Astrocyte of the cerebellum (primary cell): ENCODE data around the gene CLMN.

Source experiments
- DNase-seq: peaks from one replicate; pipeline ENCODE4 v3.0.0-alpha.2; 2011; ENCODE audit warnings: low read depth
- H3K4me3 ChIP-seq: 2 replicates; pipeline ENCODE4 v1.5.1; 2011; ENCODE audit warnings: mild to moderate bottlenecking, low read depth, low read length, moderate library complexity
- CTCF ChIP-seq: IDR thresholded peaks from 2 replicates; pipeline ENCODE4 v1.5.1; 2012; ENCODE audit warnings: low read length, low read depth, moderate library complexity, mild to moderate bottlenecking; ENCODE audit errors: missing control alignments
- in situ Hi-C: cut with HindIII; loops from 2 replicates; pipeline ENCODE4 v1.10.0; 2017; ENCODE audit warnings: low sequenced_read_pairs

The CLMN gene

DNA sequence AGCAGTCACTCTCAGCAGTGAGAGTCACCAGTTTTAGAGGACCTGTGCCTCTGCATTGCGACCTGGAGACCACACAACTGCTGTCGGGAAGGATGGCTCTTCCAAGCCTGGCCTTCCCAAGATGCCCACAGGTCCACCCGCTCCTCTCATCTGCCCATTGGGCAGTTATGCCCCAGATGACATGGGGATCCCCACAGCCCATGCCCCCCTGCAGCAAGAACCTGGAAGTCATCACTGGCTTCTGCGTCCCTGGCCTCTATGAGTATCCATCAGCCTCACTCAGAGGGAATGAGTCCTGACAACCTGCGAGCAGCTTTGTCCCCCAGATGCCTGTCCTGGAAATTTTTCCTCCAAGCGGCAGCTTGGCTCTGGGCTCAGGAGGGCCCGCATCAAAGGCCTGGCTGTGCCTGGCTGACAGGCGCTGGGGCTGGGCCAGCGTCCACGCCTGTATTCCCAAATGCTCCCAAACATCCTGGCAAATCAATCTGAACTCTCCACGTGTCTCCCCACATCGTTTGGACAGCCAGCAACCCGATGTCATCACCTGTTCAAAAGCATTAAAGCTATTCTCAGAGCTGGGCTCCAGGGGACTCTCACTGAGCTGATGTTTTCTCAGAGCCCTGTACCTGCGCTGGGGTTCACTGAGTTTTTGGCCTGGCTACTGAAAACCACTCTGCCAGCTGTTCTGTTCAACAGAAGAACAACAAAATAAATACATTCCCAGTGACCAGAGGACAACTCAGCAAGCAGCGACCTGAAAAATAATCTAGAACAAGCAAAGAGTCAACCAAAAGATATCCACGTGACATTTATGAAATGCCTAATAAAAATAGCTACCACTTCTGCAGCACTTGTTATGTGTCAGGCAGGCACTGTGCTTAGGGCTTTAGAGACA is 57.8 kb downstream of the CLMN start:
- TF ChIP-seq CTCF, result no peak
- DNase-seq, result no peak
- in situ Hi-C loops, result no loop called here

DNA sequence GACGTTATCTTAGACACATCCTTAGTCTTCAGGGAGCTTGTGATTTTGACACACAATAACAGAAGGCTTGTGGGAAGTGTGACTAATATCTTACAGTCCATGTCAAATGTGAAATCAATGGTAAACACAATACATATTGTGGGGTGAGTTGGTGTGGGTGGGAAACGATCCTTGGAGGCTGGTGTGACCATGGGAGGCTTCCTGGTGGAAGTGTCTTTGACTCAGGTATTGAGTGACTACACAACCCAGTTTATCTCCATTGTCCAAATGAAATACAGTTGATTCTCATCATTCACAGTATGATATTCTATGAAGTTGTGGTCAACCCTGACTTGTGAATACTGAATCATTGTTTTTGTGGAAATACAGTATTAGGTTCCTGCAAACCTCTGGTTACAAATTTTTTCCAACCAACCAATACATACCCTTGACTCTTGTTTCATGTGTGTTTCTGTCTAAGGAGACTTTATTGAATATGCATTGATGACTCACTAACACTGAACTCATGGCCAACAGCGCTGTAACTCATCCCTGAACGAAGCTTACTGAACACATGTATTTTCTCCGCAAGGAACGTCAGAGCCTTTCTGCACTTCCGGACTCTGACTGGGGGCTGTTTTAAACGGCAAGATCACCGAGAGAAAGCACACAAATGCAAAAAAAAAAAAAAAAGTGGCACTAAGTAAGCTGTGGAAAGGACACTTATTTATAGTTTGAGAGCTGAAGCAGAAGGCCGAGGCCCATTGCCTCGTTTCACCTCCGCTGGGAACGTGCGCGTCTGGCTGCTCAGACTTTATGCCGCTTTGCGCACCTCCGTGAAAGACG is 59.0 kb downstream of the CLMN start:
- TF ChIP-seq CTCF, result no peak
- in situ Hi-C loops, result no loop called here
- peak; percentile 79 for DNase-seq

More for the DNA sequence above, 57.8 kb downstream of the CLMN start:
- H3K4me3 ChIP-seq, result no peak overlapping the region

GRCh38 chr14:95258754-95259593 is 60.7 kb downstream of the CLMN start:
- no peak for DNase-seq
- in situ Hi-C loops, result no loop called here
- no peak for TF ChIP-seq CTCF
- H3K4me3 ChIP-seq, result no peak overlapping the region

More for the DNA sequence above, 59.0 kb downstream of the CLMN start:
- no peak overlapping the region for H3K4me3 ChIP-seq

GRCh38 chr14:95258156-95258555 is 61.6 kb downstream of the CLMN start:
- no peak for TF ChIP-seq CTCF

DNA sequence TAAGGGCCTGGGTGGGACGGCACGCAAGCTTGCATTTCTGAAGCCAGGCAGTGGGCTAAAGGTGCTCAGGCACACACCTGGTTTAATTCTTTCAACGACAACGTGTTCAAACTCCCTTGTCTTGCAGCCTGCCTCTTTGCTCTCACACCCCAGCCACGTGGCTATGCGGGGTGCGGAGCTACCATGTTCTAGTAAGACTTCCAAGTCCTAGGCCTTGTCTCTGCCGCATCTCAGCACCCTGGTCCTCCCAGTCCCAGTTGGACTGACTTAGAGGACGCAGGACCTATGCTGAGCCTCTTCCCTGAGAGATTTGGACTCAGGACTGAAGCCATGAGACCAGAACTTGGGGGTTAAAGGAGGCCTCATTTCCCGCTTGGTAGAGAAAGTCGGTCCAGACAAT is 62.2 kb downstream of the CLMN start:
- in situ Hi-C loops, result no loop called here
- no peak for DNase-seq
- no peak for TF ChIP-seq CTCF
- no peak overlapping the region for H3K4me3 ChIP-seq

More at GRCh38 chr14:95258156-95258555, 61.6 kb downstream of the CLMN start:
- no peak overlapping the region for H3K4me3 ChIP-seq
- in situ Hi-C loops, result no loop called here
- DNase-seq, result no peak

- TF ChIP-seq CTCF, result no peak
- in situ Hi-C loops, result no loop called here
- H3K4me3 ChIP-seq, result no peak overlapping the region
- DNase-seq, result no peak
Observed at GRCh38 chr14:95256776-95257060, 63.0 kb downstream of the CLMN start.
